GM18502 (cell line): Measurements from ENCODE around the gene PGGHG.
"Not testable (repeated sequence)": the region's sequence is repeated elsewhere in the genome, so short reads cannot be mapped to it uniquely, and the experiment has no call there.

Experiments
- ATAC-seq: cut with Tn5 transposase; IDR thresholded peaks from one replicate; pipeline ENCODE4 v1.9.1; 2021; ENCODE audit warnings: mild to moderate bottlenecking; ENCODE audit not compliant: unreplicated experiment, poor library complexity

The PGGHG gene

GRCh38 chr11:284105-285020 lies 4.6 kb upstream of the PGGHG start:
- ATAC-seq: no peak

GRCh38 chr11:285021-285893 lies 3.7 kb upstream of the PGGHG start:
- no peak for ATAC-seq

GRCh38 chr11:285894-286220 lies 3.1 kb upstream of the PGGHG start:
- no peak for ATAC-seq

DNA sequence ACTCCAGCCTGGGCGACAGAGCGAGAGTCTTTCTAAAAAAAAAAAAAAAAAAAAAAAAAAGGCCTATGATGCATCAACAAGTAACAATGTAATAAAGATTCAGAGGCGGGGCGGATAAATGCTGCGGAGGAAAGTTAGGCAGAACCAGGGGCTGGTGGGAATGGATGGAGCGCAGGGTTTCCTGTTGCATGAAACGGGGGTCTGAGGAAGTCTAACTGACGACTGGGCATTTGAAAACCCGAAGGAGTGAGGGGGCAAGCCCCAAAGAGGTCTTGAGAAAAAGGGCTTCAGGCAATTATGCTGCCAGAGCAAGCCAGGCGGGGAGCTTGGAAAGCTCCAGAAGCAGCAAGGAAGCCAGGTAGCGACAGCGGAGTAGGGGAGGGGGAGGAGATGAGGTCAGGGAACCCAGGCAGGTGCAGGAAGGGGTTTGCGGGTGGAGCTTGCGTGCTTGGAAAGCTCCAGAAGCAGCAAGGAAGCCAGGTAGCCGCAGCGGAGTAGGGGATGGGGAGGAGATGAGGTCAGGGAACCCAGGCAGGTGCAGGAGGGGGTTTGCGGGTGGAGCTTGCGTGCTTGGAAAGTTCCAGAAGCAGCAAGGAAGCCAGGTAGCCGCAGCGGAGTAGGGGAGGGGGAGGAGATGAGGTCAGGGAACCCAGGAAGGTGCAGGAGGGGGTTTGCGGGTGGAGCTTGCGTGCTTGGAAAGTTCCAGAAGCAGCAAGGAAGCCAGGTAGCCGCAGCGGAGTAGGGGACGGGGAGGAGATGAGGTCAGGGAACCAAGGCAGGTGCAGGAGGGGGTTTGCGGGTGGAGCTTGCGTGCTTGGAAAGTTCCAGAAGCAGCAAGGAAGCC lies 1.7 kb upstream of the PGGHG start:
- ATAC-seq: not testable (repeated sequence)

- ATAC-seq: no peak
Measured at GRCh38 chr11:287821-288477, 977 bp upstream of the PGGHG start.

- ATAC-seq: no peak
Measured at GRCh38 chr11:289398-289711, 429 bp downstream of the PGGHG start.

- ATAC-seq: no peak
Measured at GRCh38 chr11:289712-290620, 1.0 kb downstream of the PGGHG start.

- no peak for ATAC-seq
Measured at GRCh38 chr11:290621-291231, 1.8 kb downstream of the PGGHG start.

- no peak for ATAC-seq
Measured at GRCh38 chr11:291281-292210, 2.6 kb downstream of the PGGHG start.

GRCh38 chr11:292211-293121 lies 3.5 kb downstream of the PGGHG start:
- ATAC-seq: no peak

- ATAC-seq: no peak
Measured at GRCh38 chr11:293271-293851, 4.4 kb downstream of the PGGHG start.

DNA sequence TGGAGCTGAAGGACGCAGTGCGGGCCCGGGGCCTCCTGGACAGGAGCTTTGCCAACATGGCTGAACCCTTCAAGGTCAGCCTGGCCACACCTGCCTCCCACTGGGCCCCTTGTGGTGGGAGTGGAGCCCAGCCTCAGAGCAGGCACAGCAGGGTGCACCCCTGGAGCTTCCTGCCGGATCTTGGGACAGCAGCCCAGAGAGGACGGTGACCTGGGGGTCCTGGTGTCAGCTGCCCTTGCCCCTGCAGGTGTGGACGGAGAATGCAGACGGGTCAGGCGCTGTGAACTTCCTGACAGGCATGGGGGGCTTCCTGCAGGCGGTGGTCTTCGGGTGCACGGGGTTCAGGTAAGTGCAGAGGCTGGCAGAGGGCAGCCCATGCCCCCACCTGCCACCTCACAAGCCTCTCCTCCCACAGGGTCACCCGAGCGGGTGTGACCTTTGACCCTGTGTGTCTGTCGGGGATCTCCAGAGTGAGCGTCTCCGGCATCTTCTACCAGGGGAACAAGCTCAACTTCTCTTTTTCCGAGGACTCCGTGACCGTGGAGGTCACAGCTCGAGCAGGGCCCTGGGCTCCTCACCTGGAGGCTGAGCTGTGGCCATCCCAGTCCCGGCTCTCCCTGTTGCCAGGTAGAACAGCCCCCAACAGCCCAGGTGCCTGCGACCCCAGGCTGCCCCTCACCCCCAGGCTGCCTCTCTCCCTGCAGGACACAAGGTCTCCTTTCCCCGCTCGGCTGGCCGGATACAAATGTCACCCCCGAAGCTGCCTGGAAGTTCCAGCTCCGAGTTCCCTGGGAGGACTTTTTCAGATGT lies 5.1 kb downstream of the PGGHG start:
- ATAC-seq: no peak

- no peak for ATAC-seq
Measured at GRCh38 chr11:294780-295179, 5.9 kb downstream of the PGGHG start.

DNA sequence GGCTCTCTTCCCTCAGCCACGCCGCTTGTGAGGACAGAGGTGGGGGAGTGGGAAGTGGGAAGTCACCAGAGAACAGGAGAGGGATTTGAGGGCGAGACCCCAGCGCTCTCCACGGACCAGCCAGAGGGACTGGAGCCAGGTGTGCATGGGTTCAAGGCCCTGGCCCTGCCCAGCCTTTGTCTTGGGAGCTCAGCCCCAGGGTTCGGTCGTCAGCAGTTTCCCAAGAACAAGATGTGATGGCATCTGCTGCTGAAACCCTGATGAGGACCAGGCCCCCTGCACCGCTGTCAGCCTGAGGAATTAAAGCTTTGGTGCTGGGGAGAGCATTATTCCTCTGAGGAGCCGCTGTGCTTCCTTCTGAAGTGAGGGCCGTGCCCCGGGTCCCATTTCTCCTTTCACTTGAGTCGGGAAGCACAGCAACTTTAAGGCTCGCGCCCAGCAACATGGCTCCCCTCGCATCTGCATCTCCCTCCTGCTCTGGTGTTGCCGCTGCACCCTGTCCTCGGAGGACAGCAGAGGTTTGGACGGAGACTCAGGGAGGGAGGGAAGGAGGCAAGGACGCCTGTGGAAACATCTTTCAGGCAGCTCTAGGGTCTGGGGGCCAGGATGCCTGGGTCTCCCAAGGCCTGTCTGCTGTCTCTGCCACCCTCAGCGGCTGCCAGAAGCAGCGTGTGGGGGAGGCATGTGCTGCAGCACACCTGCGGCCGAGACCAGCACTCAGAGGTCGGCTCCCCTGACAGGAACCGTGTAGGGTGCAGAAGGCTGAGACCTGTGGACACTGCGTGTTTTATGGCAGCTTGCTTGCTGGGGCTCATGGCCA lies 6.6 kb downstream of the PGGHG start:
- ATAC-seq: no peak
